ENCODE data around the gene NCKAP5. TPM values are rescaled to one million over a fixed set of nuclear protein-coding genes. Genes with fewer than 3 reads are reported as not detected.

NCKAP5 gene
- total RNA-seq, 1 donor from 2014 or later, result 7.4 TPM

- Mint-ChIP-seq H3K27ac (ENCODE audit: unreplicated experiment) (no peak overlapping the region), H3K9me3 (ENCODE audit: unreplicated experiment) (no peaks in the 10 kb centered on the region), H3K4me3 (ENCODE audit: unreplicated experiment) (no peak overlapping the region), H3K36me3 (ENCODE audit: low read depth, unreplicated experiment) (no peaks in the 10 kb centered on the region), H3K27me3 (ENCODE audit: unreplicated experiment) (peaks cover 1% of the 10 kb centered on the region), H3K4me1 (ENCODE audit: unreplicated experiment) (no peaks in the 10 kb centered on the region)
- no peak for TF ChIP-seq CTCF (IDR thresholded peaks at IDR 0.05; ENCODE audit: unreplicated experiment)
- DNase-seq (ENCODE audit: low spot score), result no peak
Observed at GRCh38 chr2:133458280-133458679, 110.0 kb downstream of the NCKAP5 start.

- DNase-seq (ENCODE audit: low spot score), result no peak
- no peak for TF ChIP-seq CTCF (IDR thresholded peaks at IDR 0.05; ENCODE audit: unreplicated experiment)
- Mint-ChIP-seq H3K4me1 (ENCODE audit: unreplicated experiment) (no peaks in the 10 kb centered on the region), H3K4me3 (ENCODE audit: unreplicated experiment) (no peak overlapping the region), H3K36me3 (ENCODE audit: low read depth, unreplicated experiment) (no peaks in the 10 kb centered on the region), H3K9me3 (ENCODE audit: unreplicated experiment) (no peaks in the 10 kb centered on the region), H3K27me3 (ENCODE audit: unreplicated experiment) (peaks cover 1% of the 10 kb centered on the region), H3K27ac (ENCODE audit: unreplicated experiment) (no peak overlapping the region)
Observed at GRCh38 chr2:133457861-133458260, 110.4 kb downstream of the NCKAP5 start.

- no peak for DNase-seq (ENCODE audit: low spot score)
- H3K4me1 Mint-ChIP-seq (ENCODE audit: unreplicated experiment), result no peaks in the 10 kb centered on the region
- no peaks in the 10 kb centered on the region for H3K9me3 Mint-ChIP-seq (ENCODE audit: unreplicated experiment)
- no peaks in the 10 kb centered on the region for H3K36me3 Mint-ChIP-seq (ENCODE audit: low read depth, unreplicated experiment)
- H3K27me3 Mint-ChIP-seq (ENCODE audit: unreplicated experiment), result peaks cover 1% of the 10 kb centered on the region
- no peak overlapping the region for H3K4me3 Mint-ChIP-seq (ENCODE audit: unreplicated experiment)
- no peak for TF ChIP-seq CTCF (IDR thresholded peaks at IDR 0.05; ENCODE audit: unreplicated experiment)
- no peak overlapping the region for H3K27ac Mint-ChIP-seq (ENCODE audit: unreplicated experiment)
Observed at GRCh38 chr2:133456971-133457370, 111.3 kb downstream of the NCKAP5 start.

GRCh38 chr2:133456156-133456555 lies 112.1 kb downstream of the NCKAP5 start:
- no peaks in the 10 kb centered on the region for H3K36me3 Mint-ChIP-seq (ENCODE audit: low read depth, unreplicated experiment)
- H3K27ac Mint-ChIP-seq (ENCODE audit: unreplicated experiment), result no peak overlapping the region
- H3K4me3 Mint-ChIP-seq (ENCODE audit: unreplicated experiment), result no peak overlapping the region
- no peak for DNase-seq (ENCODE audit: low spot score)
- no peak for TF ChIP-seq CTCF (IDR thresholded peaks at IDR 0.05; ENCODE audit: unreplicated experiment)
- no peaks in the 10 kb centered on the region for H3K4me1 Mint-ChIP-seq (ENCODE audit: unreplicated experiment)
- H3K9me3 Mint-ChIP-seq (ENCODE audit: unreplicated experiment), result no peaks in the 10 kb centered on the region
- H3K27me3 Mint-ChIP-seq (ENCODE audit: unreplicated experiment), result peaks cover 1% of the 10 kb centered on the region

- H3K4me3 Mint-ChIP-seq (ENCODE audit: unreplicated experiment), result no peak overlapping the region
- no peaks in the 10 kb centered on the region for H3K4me1 Mint-ChIP-seq (ENCODE audit: unreplicated experiment)
- H3K27me3 Mint-ChIP-seq (ENCODE audit: unreplicated experiment), result peaks cover 1% of the 10 kb centered on the region
- TF ChIP-seq CTCF (IDR thresholded peaks at IDR 0.05; ENCODE audit: unreplicated experiment), result no peak
- H3K9me3 Mint-ChIP-seq (ENCODE audit: unreplicated experiment), result no peaks in the 10 kb centered on the region
- DNase-seq (ENCODE audit: low spot score), result no peak
- no peaks in the 10 kb centered on the region for H3K36me3 Mint-ChIP-seq (ENCODE audit: low read depth, unreplicated experiment)
- no peak overlapping the region for H3K27ac Mint-ChIP-seq (ENCODE audit: unreplicated experiment)
Observed at GRCh38 chr2:133453032-133453431, 115.2 kb downstream of the NCKAP5 start.
